WERI-Rb-1 (cell line): ENCODE results near the gene RNF220.

ENCODE experiments used
- DNase-seq: peaks from one replicate; pipeline ENCODE4 v3.0.0-alpha.2; 2020
- H3K27ac ChIP-seq: fragments of 250-450 bp; sonication (Bioruptor Pico); 2 replicates; pipeline ENCODE4 v1.5.1; 2020; ENCODE audit warnings: mild to moderate bottlenecking, moderate library complexity
- H3K27me3 ChIP-seq: fragments of 250-450 bp; sonication (Bioruptor Pico); 2 replicates; pipeline ENCODE4 v1.5.1; 2021; ENCODE audit warnings: mild to moderate bottlenecking, low read depth, moderate library complexity; ENCODE audit not compliant: insufficient read depth, severe bottlenecking
- H3K36me3 ChIP-seq: fragments of 250-450 bp; sonication (Bioruptor Pico); 2 replicates; pipeline ENCODE4 v1.5.1; 2020; ENCODE audit warnings: mild to moderate bottlenecking, moderate library complexity
- H3K4me3 ChIP-seq: 2 replicates; pipeline ENCODE4 v1.5.1; 2011; ENCODE audit warnings: low read depth, mild to moderate bottlenecking, control low read depth, low read length
- H3K9me3 ChIP-seq: fragments of 250-450 bp; sonication (Bioruptor Pico); 2 replicates; pipeline ENCODE4 v1.5.1; 2021; ENCODE audit warnings: mild to moderate bottlenecking, moderate library complexity; ENCODE audit not compliant: severe bottlenecking
- CTCF ChIP-seq: IDR thresholded peaks from 2 replicates; pipeline ENCODE4 v1.5.1; 2011; ENCODE audit warnings: low read depth, mild to moderate bottlenecking, control low read depth, inconsistent platforms, low read length

The RNF220 gene

GRCh38 chr1:44366371-44366975 is 38.6 kb upstream of the RNF220 start:
- H3K27ac ChIP-seq: no peak overlapping the region
- no peaks in the 10 kb centered on the region for H3K27me3 ChIP-seq
- no peak for DNase-seq
- H3K4me3 ChIP-seq: no peak overlapping the region
- TF ChIP-seq CTCF: no peak
- H3K36me3 ChIP-seq: no peaks in the 10 kb centered on the region
- H3K9me3 ChIP-seq: no peaks in the 10 kb centered on the region

GRCh38 chr1:44367944-44368343 is 37.1 kb upstream of the RNF220 start:
- TF ChIP-seq CTCF: no peak
- DNase-seq: no peak
- no peaks in the 10 kb centered on the region for H3K36me3 ChIP-seq

GRCh38 chr1:44368471-44369151 is 36.4 kb upstream of the RNF220 start:
- DNase-seq: no peak
- no peaks in the 10 kb centered on the region for H3K36me3 ChIP-seq
- H3K27ac ChIP-seq: peak overlapping the region; percentile 19; the same call in 1 of the 2 replicates
- H3K4me3 ChIP-seq: no peak overlapping the region
- no peak for TF ChIP-seq CTCF
- H3K9me3 ChIP-seq: no peaks in the 10 kb centered on the region
- no peaks in the 10 kb centered on the region for H3K27me3 ChIP-seq

More at GRCh38 chr1:44367944-44368343, 37.1 kb upstream of the RNF220 start:
- H3K27ac ChIP-seq: no peak overlapping the region
- no peaks in the 10 kb centered on the region for H3K27me3 ChIP-seq
- H3K4me3 ChIP-seq: no peak overlapping the region
- H3K9me3 ChIP-seq: no peaks in the 10 kb centered on the region

- Histone ChIP-seq H3K4me3 (no peak overlapping the region), H3K27ac (no peak overlapping the region), H3K27me3 (no peaks in the 10 kb centered on the region), H3K36me3 (no peaks in the 10 kb centered on the region), H3K9me3 (no peaks in the 10 kb centered on the region)
- TF ChIP-seq CTCF: no peak
- no peak for DNase-seq
Observed at GRCh38 chr1:44371206-44371605, 33.8 kb upstream of the RNF220 start.

- Histone ChIP-seq H3K27me3 (no peaks in the 10 kb centered on the region), H3K4me3 (no peak overlapping the region), H3K27ac (no peak overlapping the region), H3K9me3 (no peaks in the 10 kb centered on the region), H3K36me3 (no peaks in the 10 kb centered on the region)
- no peak for DNase-seq
- TF ChIP-seq CTCF: no peak
Observed at GRCh38 chr1:44375547-44375946, 29.5 kb upstream of the RNF220 start.
